M059J (cell line): ENCODE data around the gene SHROOM3. TPM values are rescaled to one million over a fixed set of nuclear protein-coding genes. Genes with fewer than 3 reads are reported as not detected.

Source experiments
- DNase-seq: peaks from one replicate; pipeline ENCODE4 v3.0.0-alpha.2; 2012; ENCODE audit warnings: low read depth
- total RNA-seq: library from RNA; depleted of rRNA; stranded (reverse); fragments of >200 nt; shearing (Covaris generic); gene quantifications from 2 replicates; pipeline ENCODE4 v1.2.3, GENCODE V29; 2014

The SHROOM3 gene
- total RNA-seq, 1 experiment from 2014 or later, result 15.7 TPM

- no peak for DNase-seq
Observed at GRCh38 chr4:76773766-76774165, 338.7 kb downstream of the SHROOM3 start.

- DNase-seq, result peak; percentile 70
Observed at GRCh38 chr4:76779740-76780459, 344.9 kb downstream of the SHROOM3 start.

- no peak for DNase-seq
Observed at GRCh38 chr4:76780781-76781697, 346.0 kb downstream of the SHROOM3 start.

- DNase-seq, result peak; percentile 94
Observed at GRCh38 chr4:76781698-76782595, 346.9 kb downstream of the SHROOM3 start.

GRCh38 chr4:76782837-76783236 is 347.8 kb downstream of the SHROOM3 start:
- peak; percentile 78 for DNase-seq

- DNase-seq, result no peak
Observed at GRCh38 chr4:76783836-76784235, 348.8 kb downstream of the SHROOM3 start.

- no peak for DNase-seq
Observed at GRCh38 chr4:76784237-76784636, 349.2 kb downstream of the SHROOM3 start.

- DNase-seq, result no peak
Observed at GRCh38 chr4:76787898-76788297, 352.9 kb downstream of the SHROOM3 start.

- DNase-seq, result no peak
Observed at GRCh38 chr4:76790377-76790776, 355.3 kb downstream of the SHROOM3 start.

- DNase-seq, result no peak
Observed at GRCh38 chr4:76791479-76791878, 356.4 kb downstream of the SHROOM3 start.

GRCh38 chr4:76792418-76792817 is 357.4 kb downstream of the SHROOM3 start:
- DNase-seq, result no peak

GRCh38 chr4:76795243-76795642 is 360.2 kb downstream of the SHROOM3 start:
- DNase-seq, result no peak

- no peak for DNase-seq
Observed at GRCh38 chr4:76799140-76799539, 364.1 kb downstream of the SHROOM3 start.

- no peak for DNase-seq
Observed at GRCh38 chr4:76799718-76800117, 364.7 kb downstream of the SHROOM3 start.

- no peak for DNase-seq
Observed at GRCh38 chr4:76800902-76801301, 365.9 kb downstream of the SHROOM3 start.

GRCh38 chr4:76801621-76802235 is 366.7 kb downstream of the SHROOM3 start:
- DNase-seq, result no peak

GRCh38 chr4:76802236-76803021 is 367.4 kb downstream of the SHROOM3 start:
- no peak for DNase-seq

- peak; percentile 95 for DNase-seq
Observed at GRCh38 chr4:76803522-76803921, 368.5 kb downstream of the SHROOM3 start.

GRCh38 chr4:76804096-76804495 is 369.1 kb downstream of the SHROOM3 start:
- no peak for DNase-seq

GRCh38 chr4:76806346-76806745 is 371.3 kb downstream of the SHROOM3 start:
- DNase-seq, result no peak

GRCh38 chr4:76806757-76807156 is 371.7 kb downstream of the SHROOM3 start:
- DNase-seq, result no peak
